ENCODE results near the gene CLDN20.

Gene CLDN20

GRCh38 chr6:155252581-155252980, 11.2 kb upstream of the CLDN20 start:
- 97% methylated on average over 5 of the region's 8 CpGs for WGBS (ENCODE audit: insufficient coverage)
- Histone ChIP-seq H3K4me3 (ENCODE audit: control insufficient read depth in 1 of 7, extremely low read depth in 1 of 7, insufficient read depth in 4 of 7, low read depth in 2 of 7, low read length in 6 of 7) (no peak overlapping the region), H3K36me3 (ENCODE audit: control insufficient read depth in 4 of 4, insufficient read depth in 4 of 4, low read length in 3 of 4) (peaks cover 25 to 80% (median 39%) of the 10 kb centered on the region in 4 experiments), H3K27ac (ENCODE audit: insufficient read depth in 1 of 2, low read depth in 1 of 2, low read length in 2 of 2, poor library complexity in 1 of 2, severe bottlenecking in 2 of 2) (no peak overlapping the region), H3K4me1 (ENCODE audit: control extremely low read depth in 1 of 4, control insufficient read depth in 4 of 4, insufficient read depth in 4 of 4, low read length in 3 of 4) (no peaks in the 10 kb centered on the region), H3K9me3 (ENCODE audit: control extremely low read depth in 1 of 5, control insufficient read depth in 4 of 5, insufficient read depth in 2 of 5, low read depth in 1 of 5, low read length in 4 of 5) (no peaks in the 10 kb centered on the region), H3K27me3 (replicated peaks in 2 of 5; ENCODE audit: control insufficient read depth in 4 of 5, insufficient read depth in 5 of 5, low read length in 4 of 5) (no peaks in the 10 kb centered on the region)
- no peak for DNase-seq
- POLR2A ChIA-PET, result no interaction called here
- CTCF ChIA-PET, result interaction anchor here (1.2 to 7.5 kb wide), 5 partner anchors 13 to 384 kb away, joined by 3 to 62 read pairs (median 4); no protein-coding TSS in a partner anchor

- Histone ChIP-seq H3K27ac (ENCODE audit: insufficient read depth in 1 of 2, low read depth in 1 of 2, low read length in 2 of 2, poor library complexity in 1 of 2, severe bottlenecking in 2 of 2) (no peak overlapping the region), H3K4me1 (ENCODE audit: control extremely low read depth in 1 of 4, control insufficient read depth in 4 of 4, insufficient read depth in 4 of 4, low read length in 3 of 4) (no peaks in the 10 kb centered on the region), H3K36me3 (ENCODE audit: control insufficient read depth in 4 of 4, insufficient read depth in 4 of 4, low read length in 3 of 4) (peaks cover 25 to 81% (median 45%) of the 10 kb centered on the region in 4 experiments), H3K9me3 (ENCODE audit: control extremely low read depth in 1 of 5, control insufficient read depth in 4 of 5, insufficient read depth in 2 of 5, low read depth in 1 of 5, low read length in 4 of 5) (no peaks in the 10 kb centered on the region), H3K4me3 (ENCODE audit: control insufficient read depth in 1 of 7, extremely low read depth in 1 of 7, insufficient read depth in 4 of 7, low read depth in 2 of 7, low read length in 6 of 7) (no peak overlapping the region), H3K27me3 (replicated peaks in 2 of 5; ENCODE audit: control insufficient read depth in 4 of 5, insufficient read depth in 5 of 5, low read length in 4 of 5) (no peaks in the 10 kb centered on the region)
- DNase-seq, result no peak
- CTCF ChIA-PET, result interaction anchor here (1.2 to 7.5 kb wide), 3 partner anchors 25 to 76 kb away, joined by 3 to 62 read pairs (median 4); no protein-coding TSS in a partner anchor
- POLR2A ChIA-PET, result no interaction called here
- 80% methylated on average over 1 of the region's 1 CpG for WGBS (ENCODE audit: insufficient coverage)
Observed at GRCh38 chr6:155253337-155253736, 10.5 kb upstream of the CLDN20 start.

- DNase-seq, result no peak
- H3K36me3 ChIP-seq (ENCODE audit: control insufficient read depth in 4 of 4, insufficient read depth in 4 of 4, low read length in 3 of 4), result peaks cover 28 to 87% (median 51%) of the 10 kb centered on the region in 4 experiments
- CTCF ChIA-PET, result no interaction called here
- 98% methylated on average over 7 of the region's 10 CpGs for WGBS (ENCODE audit: insufficient coverage)
- H3K27me3 ChIP-seq (replicated peaks in 2 of 5; ENCODE audit: control insufficient read depth in 4 of 5, insufficient read depth in 5 of 5, low read length in 4 of 5), result no peaks in the 10 kb centered on the region
- POLR2A ChIA-PET, result no interaction called here
- H3K9me3 ChIP-seq (ENCODE audit: control extremely low read depth in 1 of 5, control insufficient read depth in 4 of 5, insufficient read depth in 2 of 5, low read depth in 1 of 5, low read length in 4 of 5), result no peaks in the 10 kb centered on the region
- no peak overlapping the region for H3K27ac ChIP-seq (ENCODE audit: insufficient read depth in 1 of 2, low read depth in 1 of 2, low read length in 2 of 2, poor library complexity in 1 of 2, severe bottlenecking in 2 of 2)
- H3K4me1 ChIP-seq (ENCODE audit: control extremely low read depth in 1 of 4, control insufficient read depth in 4 of 4, insufficient read depth in 4 of 4, low read length in 3 of 4), result no peaks in the 10 kb centered on the region
- H3K4me3 ChIP-seq (ENCODE audit: control insufficient read depth in 1 of 7, extremely low read depth in 1 of 7, insufficient read depth in 4 of 7, low read depth in 2 of 7, low read length in 6 of 7), result no peak overlapping the region
Observed at GRCh38 chr6:155254139-155254538, 9.7 kb upstream of the CLDN20 start.

GRCh38 chr6:155256122-155256795, 7.6 kb upstream of the CLDN20 start:
- ChIA-PET CTCF (interaction anchor here (0.8 to 1.6 kb wide), 2 partner anchors 10 to 79 kb away, joined by 4 read pairs; no protein-coding TSS in a partner anchor), POLR2A (no interaction called here)
- WGBS (ENCODE audit: insufficient coverage), result 91% methylated on average over 13 of the region's 13 CpGs
- DNase-seq, result no peak
- Histone ChIP-seq H3K4me1 (ENCODE audit: control extremely low read depth in 1 of 4, control insufficient read depth in 4 of 4, insufficient read depth in 4 of 4, low read length in 3 of 4) (no peaks in the 10 kb centered on the region), H3K9me3 (ENCODE audit: control extremely low read depth in 1 of 5, control insufficient read depth in 4 of 5, insufficient read depth in 2 of 5, low read depth in 1 of 5, low read length in 4 of 5) (no peaks in the 10 kb centered on the region), H3K27ac (ENCODE audit: insufficient read depth in 1 of 2, low read depth in 1 of 2, low read length in 2 of 2, poor library complexity in 1 of 2, severe bottlenecking in 2 of 2) (no peak overlapping the region), H3K36me3 (ENCODE audit: control insufficient read depth in 4 of 4, insufficient read depth in 4 of 4, low read length in 3 of 4) (peaks cover 26 to 89% (median 65%) of the 10 kb centered on the region in 4 experiments), H3K27me3 (replicated peaks in 2 of 5; ENCODE audit: control insufficient read depth in 4 of 5, insufficient read depth in 5 of 5, low read length in 4 of 5) (no peaks in the 10 kb centered on the region), H3K4me3 (ENCODE audit: control insufficient read depth in 1 of 7, extremely low read depth in 1 of 7, insufficient read depth in 4 of 7, low read depth in 2 of 7, low read length in 6 of 7) (no peak overlapping the region)

GRCh38 chr6:155257796-155258195, 6.0 kb upstream of the CLDN20 start:
- CTCF ChIA-PET, result interaction anchor here (1.0 to 1.9 kb wide), 4 partner anchors 10 to 329 kb away, joined by 3 to 6 read pairs (median 5); no protein-coding TSS in a partner anchor
- WGBS (ENCODE audit: insufficient coverage), result 100% methylated on average over 7 of the region's 9 CpGs
- POLR2A ChIA-PET, result no interaction called here

GRCh38 chr6:155259204-155259603, 4.6 kb upstream of the CLDN20 start:
- H3K27ac ChIP-seq (ENCODE audit: insufficient read depth in 1 of 2, low read depth in 1 of 2, low read length in 2 of 2, poor library complexity in 1 of 2, severe bottlenecking in 2 of 2), result no peak overlapping the region
- peaks cover 23 to 74% (median 61%) of the 10 kb centered on the region in 4 experiments for H3K36me3 ChIP-seq (ENCODE audit: control insufficient read depth in 4 of 4, insufficient read depth in 4 of 4, low read length in 3 of 4)
- no peaks in the 10 kb centered on the region for H3K9me3 ChIP-seq (ENCODE audit: control extremely low read depth in 1 of 5, control insufficient read depth in 4 of 5, insufficient read depth in 2 of 5, low read depth in 1 of 5, low read length in 4 of 5)
- POLR2A ChIA-PET, result interaction anchor here (0.6 kb wide), 1 partner anchor 13 kb away, joined by 4 read pairs; no protein-coding TSS in a partner anchor
- no peaks in the 10 kb centered on the region for H3K4me1 ChIP-seq (ENCODE audit: control extremely low read depth in 1 of 4, control insufficient read depth in 4 of 4, insufficient read depth in 4 of 4, low read length in 3 of 4)
- no peak for DNase-seq
- WGBS (ENCODE audit: insufficient coverage), result 100% methylated on average over 1 of the region's 3 CpGs
- no peak overlapping the region for H3K4me3 ChIP-seq (ENCODE audit: control insufficient read depth in 1 of 7, extremely low read depth in 1 of 7, insufficient read depth in 4 of 7, low read depth in 2 of 7, low read length in 6 of 7)
- H3K27me3 ChIP-seq (replicated peaks in 2 of 5; ENCODE audit: control insufficient read depth in 4 of 5, insufficient read depth in 5 of 5, low read length in 4 of 5), result no peaks in the 10 kb centered on the region
- CTCF ChIA-PET, result interaction anchor here (1.2 to 1.9 kb wide), 2 partner anchors 331 to 335 kb away, joined by 3 to 6 read pairs; no protein-coding TSS in a partner anchor

More at GRCh38 chr6:155257796-155258195, 6.0 kb upstream of the CLDN20 start:
- Histone ChIP-seq H3K36me3 (ENCODE audit: control insufficient read depth in 4 of 4, insufficient read depth in 4 of 4, low read length in 3 of 4) (peaks cover 26 to 83% (median 65%) of the 10 kb centered on the region in 4 experiments), H3K9me3 (ENCODE audit: control extremely low read depth in 1 of 5, control insufficient read depth in 4 of 5, insufficient read depth in 2 of 5, low read depth in 1 of 5, low read length in 4 of 5) (no peaks in the 10 kb centered on the region), H3K4me3 (ENCODE audit: control insufficient read depth in 1 of 7, extremely low read depth in 1 of 7, insufficient read depth in 4 of 7, low read depth in 2 of 7, low read length in 6 of 7) (no peak overlapping the region), H3K27ac (ENCODE audit: insufficient read depth in 1 of 2, low read depth in 1 of 2, low read length in 2 of 2, poor library complexity in 1 of 2, severe bottlenecking in 2 of 2) (no peak overlapping the region), H3K4me1 (ENCODE audit: control extremely low read depth in 1 of 4, control insufficient read depth in 4 of 4, insufficient read depth in 4 of 4, low read length in 3 of 4) (no peaks in the 10 kb centered on the region), H3K27me3 (replicated peaks in 2 of 5; ENCODE audit: control insufficient read depth in 4 of 5, insufficient read depth in 5 of 5, low read length in 4 of 5) (no peaks in the 10 kb centered on the region)
- no peak for DNase-seq

- H3K9me3 ChIP-seq (ENCODE audit: control extremely low read depth in 1 of 5, control insufficient read depth in 4 of 5, insufficient read depth in 2 of 5, low read depth in 1 of 5, low read length in 4 of 5), result no peaks in the 10 kb centered on the region
- no peak for DNase-seq
- H3K4me1 ChIP-seq (ENCODE audit: control extremely low read depth in 1 of 4, control insufficient read depth in 4 of 4, insufficient read depth in 4 of 4, low read length in 3 of 4), result no peaks in the 10 kb centered on the region
- no peaks in the 10 kb centered on the region for H3K27me3 ChIP-seq (replicated peaks in 2 of 5; ENCODE audit: control insufficient read depth in 4 of 5, insufficient read depth in 5 of 5, low read length in 4 of 5)
- no peak overlapping the region for H3K27ac ChIP-seq (ENCODE audit: insufficient read depth in 1 of 2, low read depth in 1 of 2, low read length in 2 of 2, poor library complexity in 1 of 2, severe bottlenecking in 2 of 2)
- ChIA-PET CTCF (interaction anchor here (1.2 kb wide), 1 partner anchor 335 kb away, joined by 3 read pairs; no protein-coding TSS in a partner anchor), POLR2A (no interaction called here)
- 98% methylated on average over 5 of the region's 5 CpGs for WGBS (ENCODE audit: insufficient coverage)
- H3K36me3 ChIP-seq (ENCODE audit: control insufficient read depth in 4 of 4, insufficient read depth in 4 of 4, low read length in 3 of 4), result peaks cover 17 to 74% (median 57%) of the 10 kb centered on the region in 4 experiments
- H3K4me3 ChIP-seq (ENCODE audit: control insufficient read depth in 1 of 7, extremely low read depth in 1 of 7, insufficient read depth in 4 of 7, low read depth in 2 of 7, low read length in 6 of 7), result no peak overlapping the region
Observed at GRCh38 chr6:155259897-155260296, 3.9 kb upstream of the CLDN20 start.

Measured in common myeloid progenitor, CD34-positive (primary cell).